ENCODE measurements around the gene SUMO3. TPM values are rescaled to one million over a fixed set of nuclear protein-coding genes. Genes with fewer than 3 reads are reported as not detected.

SUMO3 gene
- polyA plus RNA-seq, 1 of the 3 experiments (the other 2 are of a cell fraction) = 125 TPM

DNA sequence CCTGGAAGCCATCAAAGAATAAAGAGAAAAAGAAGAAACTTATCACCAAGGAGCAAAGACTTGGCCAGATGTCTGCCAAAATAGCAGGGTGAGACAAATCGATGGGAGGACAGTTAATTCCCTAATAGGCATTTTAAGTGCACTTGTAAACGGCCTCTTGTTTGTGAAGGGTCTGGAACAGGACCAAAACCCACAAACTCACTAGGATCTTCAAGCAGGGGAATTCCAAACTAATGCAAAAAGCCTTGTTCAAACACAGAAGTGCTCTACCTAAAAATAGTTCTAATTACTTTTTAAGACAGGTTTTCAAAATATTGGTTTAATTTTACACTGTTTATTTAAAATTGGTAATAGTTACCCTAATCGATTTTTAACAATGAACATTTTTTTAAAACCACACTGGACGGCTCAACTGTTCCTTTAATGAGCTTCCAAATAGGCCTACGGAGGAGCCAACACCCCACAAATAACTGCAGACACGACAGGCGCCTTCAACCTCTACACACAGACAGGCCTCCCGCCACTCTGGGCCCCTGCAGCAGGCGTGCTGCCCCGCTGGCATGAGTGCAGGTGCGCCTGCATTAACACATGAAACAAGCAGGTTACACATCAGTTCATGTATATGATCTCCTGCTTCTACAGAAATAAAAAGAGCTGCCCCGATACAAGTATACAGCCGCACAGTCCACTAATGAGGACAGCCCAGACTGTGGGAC, 32.1 kb downstream of the SUMO3 start:
- no peaks in the 10 kb centered on the region for H3K9me3 ChIP-seq
- WGBS (ENCODE audit: low lambda C conversion rate) = 87% methylated on average over 13 of the region's 13 CpGs
- H3K4me3 ChIP-seq (ENCODE audit: low read depth in 2 of 2, low read length in 1 of 2) = no peak overlapping the region
- ChIA-PET POLR2A (no interaction called here), CTCF (interaction anchor here (1.0 to 1.3 kb wide), 2 partner anchors 14 to 488 kb away, joined by 3 to 8 read pairs; no protein-coding TSS in a partner anchor)
- no peak overlapping the region for H3K4me2 ChIP-seq
- H3K9ac ChIP-seq = no peak overlapping the region
- H2AFZ ChIP-seq (ENCODE audit: low read depth) = no peak overlapping the region
- H4K20me1 ChIP-seq (ENCODE audit: insufficient read depth) = peaks cover 72% of the 10 kb centered on the region
- TF ChIP-seq FOXM1 (IDR thresholded peaks at IDR 0.05; ENCODE audit: low read depth) (no peak), TEAD4 (IDR thresholded peaks at IDR 0.05; ENCODE audit: borderline replicate concordance, insufficient read depth) (no peak), GABPA (IDR thresholded peaks at IDR 0.05; ENCODE audit: low read depth) (no peak), GATA2 (CRISPR knock-in tag; IDR thresholded peaks at IDR 0.05) (no peak), CHD2 (IDR thresholded peaks at IDR 0.05; ENCODE audit: low read length, partially characterized antibody) (no peak), RFX5 (IDR thresholded peaks at IDR 0.05; ENCODE audit: low read length) (no peak), FOXJ3 (CRISPR knock-in tag; IDR thresholded peaks at IDR 0.05) (no peak), RXRA (IDR thresholded peaks at IDR 0.05; ENCODE audit: borderline replicate concordance, low read depth) (no peak), SMC3 (IDR thresholded peaks at IDR 0.05; ENCODE audit: low read depth, low read length) (no peak), TCF12 (IDR thresholded peaks at IDR 0.05) (no peak), TAF1 (IDR thresholded peaks at IDR 0.05; ENCODE audit: borderline replicate concordance, low read depth, low read length) (no peak), MEF2A (IDR thresholded peaks at IDR 0.05; ENCODE audit: borderline replicate concordance, low read depth) (no peak), ELF1 (IDR thresholded peaks at IDR 0.05) (no peak), EP300 (IDR thresholded peaks at IDR 0.05; ENCODE audit: borderline replicate concordance in 1 of 2, low read depth in 1 of 2, low read length in 1 of 2) (no peak), FOSL2 (IDR thresholded peaks at IDR 0.05; ENCODE audit: borderline replicate concordance, low read depth) (no peak)
- TF ChIP-seq, protein P1, sequence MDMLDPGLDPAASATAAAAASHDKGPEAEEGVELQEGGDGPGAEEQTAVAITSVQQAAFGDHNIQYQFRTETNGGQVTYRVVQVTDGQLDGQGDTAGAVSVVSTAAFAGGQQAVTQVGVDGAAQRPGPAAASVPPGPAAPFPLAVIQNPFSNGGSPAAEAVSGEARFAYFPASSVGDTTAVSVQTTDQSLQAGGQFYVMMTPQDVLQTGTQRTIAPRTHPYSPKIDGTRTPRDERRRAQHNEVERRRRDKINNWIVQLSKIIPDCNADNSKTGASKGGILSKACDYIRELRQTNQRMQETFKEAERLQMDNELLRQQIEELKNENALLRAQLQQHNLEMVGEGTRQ (IDR thresholded peaks at IDR 0.05; ENCODE audit: borderline replicate concordance, low read depth, low read length) = no peak
- TF ChIP-seq, protein P2, sequence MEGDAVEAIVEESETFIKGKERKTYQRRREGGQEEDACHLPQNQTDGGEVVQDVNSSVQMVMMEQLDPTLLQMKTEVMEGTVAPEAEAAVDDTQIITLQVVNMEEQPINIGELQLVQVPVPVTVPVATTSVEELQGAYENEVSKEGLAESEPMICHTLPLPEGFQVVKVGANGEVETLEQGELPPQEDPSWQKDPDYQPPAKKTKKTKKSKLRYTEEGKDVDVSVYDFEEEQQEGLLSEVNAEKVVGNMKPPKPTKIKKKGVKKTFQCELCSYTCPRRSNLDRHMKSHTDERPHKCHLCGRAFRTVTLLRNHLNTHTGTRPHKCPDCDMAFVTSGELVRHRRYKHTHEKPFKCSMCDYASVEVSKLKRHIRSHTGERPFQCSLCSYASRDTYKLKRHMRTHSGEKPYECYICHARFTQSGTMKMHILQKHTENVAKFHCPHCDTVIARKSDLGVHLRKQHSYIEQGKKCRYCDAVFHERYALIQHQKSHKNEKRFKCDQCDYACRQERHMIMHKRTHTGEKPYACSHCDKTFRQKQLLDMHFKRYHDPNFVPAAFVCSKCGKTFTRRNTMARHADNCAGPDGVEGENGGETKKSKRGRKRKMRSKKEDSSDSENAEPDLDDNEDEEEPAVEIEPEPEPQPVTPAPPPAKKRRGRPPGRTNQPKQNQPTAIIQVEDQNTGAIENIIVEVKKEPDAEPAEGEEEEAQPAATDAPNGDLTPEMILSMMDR (IDR thresholded peaks at IDR 0.05) = no peak
- H3K36me3 ChIP-seq (replicated peaks in 1 of 2; ENCODE audit: control insufficient read depth in 1 of 2, insufficient read depth in 2 of 2, low read length in 1 of 2) = peaks cover 20 to 40% of the 10 kb centered on the region in 2 experiments
- no peaks in the 10 kb centered on the region for H3K9me2 ChIP-seq
- peaks cover 0 to 7% of the 10 kb centered on the region in 2 experiments; a peak in 1 of 4 replicates for H3K4me1 ChIP-seq (ENCODE audit: control insufficient read depth in 1 of 2, insufficient read depth in 2 of 2, low read depth in 1 of 2, low read length in 1 of 2)
- no peak overlapping the region for H3K27ac ChIP-seq (ENCODE audit: low read depth in 2 of 2, low read length in 1 of 2)
- no peaks in the 10 kb centered on the region for H3K27me3 ChIP-seq (ENCODE audit: insufficient read depth)
- no peak for DNase-seq
- peaks cover 88% of the 10 kb centered on the region for H3K79me2 ChIP-seq (ENCODE audit: insufficient read depth)
- no peaks in the 10 kb centered on the region for H3F3A ChIP-seq (replicated peaks; ENCODE audit: insufficient read depth)

Measured in SK-N-SH (cell line).